ENCODE results near the gene SLC22A23.
A peak's percentile ranks its signal among the peaks of the same experiment; 100 is the strongest.

The SLC22A23 gene

DNA sequence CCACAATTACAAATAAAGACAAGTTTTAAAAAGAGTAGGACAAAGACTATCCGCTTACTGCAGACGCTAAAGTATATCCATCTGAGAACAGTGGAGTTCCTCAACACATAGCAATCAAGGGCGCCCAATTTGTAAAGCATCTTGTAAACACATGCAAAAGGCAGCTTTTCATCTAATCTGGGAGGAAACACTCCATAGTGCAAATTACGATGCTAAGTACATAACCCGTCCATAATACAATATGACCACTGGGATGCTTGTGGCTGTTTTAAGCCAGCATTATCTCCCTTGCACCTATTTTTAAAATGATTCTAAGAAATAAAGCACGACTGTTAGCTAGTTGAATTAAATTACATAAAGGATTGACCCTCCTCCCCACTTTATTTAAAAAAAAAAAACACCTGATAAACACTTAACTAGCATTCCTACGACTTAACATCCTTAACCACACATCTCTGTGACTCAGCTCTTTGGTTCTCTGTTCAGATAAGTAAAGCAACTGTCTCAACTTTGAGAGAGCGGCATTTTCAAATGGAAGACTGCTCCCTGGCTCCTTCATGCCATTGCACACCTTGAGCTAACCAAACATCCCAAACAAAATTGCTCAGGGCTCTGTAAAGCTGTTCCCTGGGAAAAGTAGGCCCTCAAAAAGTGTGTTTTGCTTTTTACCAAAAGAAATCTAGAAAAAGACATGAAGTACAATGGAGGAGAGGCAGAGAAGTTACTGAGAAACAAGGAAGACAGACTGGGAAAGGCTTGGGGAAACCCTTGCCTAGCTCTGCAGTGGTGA is 14.2 kb downstream of the SLC22A23 start:
- DNase-seq: no peak

DNA sequence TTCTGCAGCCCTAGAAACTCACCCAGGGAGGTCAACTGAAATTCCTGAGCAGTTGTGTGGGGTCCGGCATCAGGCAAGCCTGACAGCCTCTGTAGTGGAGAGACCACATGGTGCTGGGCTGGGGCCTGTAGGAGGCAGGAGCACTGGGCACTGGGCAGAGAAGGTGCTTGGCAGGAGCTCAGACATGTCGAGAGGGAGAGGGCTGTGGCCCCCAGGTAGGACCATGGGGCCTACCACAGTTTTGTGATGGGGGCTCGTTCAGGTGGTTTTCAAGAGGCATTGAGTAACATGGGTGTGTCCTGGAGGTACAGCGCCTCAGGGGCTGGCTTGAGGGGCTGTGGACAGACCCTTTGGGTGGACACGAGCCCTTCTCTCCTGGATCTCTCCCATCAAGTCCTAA is 15.9 kb downstream of the SLC22A23 start:
- no peak for DNase-seq

GRCh38 chr6:3439961-3440360 is 16.9 kb downstream of the SLC22A23 start:
- DNase-seq: no peak

DNA sequence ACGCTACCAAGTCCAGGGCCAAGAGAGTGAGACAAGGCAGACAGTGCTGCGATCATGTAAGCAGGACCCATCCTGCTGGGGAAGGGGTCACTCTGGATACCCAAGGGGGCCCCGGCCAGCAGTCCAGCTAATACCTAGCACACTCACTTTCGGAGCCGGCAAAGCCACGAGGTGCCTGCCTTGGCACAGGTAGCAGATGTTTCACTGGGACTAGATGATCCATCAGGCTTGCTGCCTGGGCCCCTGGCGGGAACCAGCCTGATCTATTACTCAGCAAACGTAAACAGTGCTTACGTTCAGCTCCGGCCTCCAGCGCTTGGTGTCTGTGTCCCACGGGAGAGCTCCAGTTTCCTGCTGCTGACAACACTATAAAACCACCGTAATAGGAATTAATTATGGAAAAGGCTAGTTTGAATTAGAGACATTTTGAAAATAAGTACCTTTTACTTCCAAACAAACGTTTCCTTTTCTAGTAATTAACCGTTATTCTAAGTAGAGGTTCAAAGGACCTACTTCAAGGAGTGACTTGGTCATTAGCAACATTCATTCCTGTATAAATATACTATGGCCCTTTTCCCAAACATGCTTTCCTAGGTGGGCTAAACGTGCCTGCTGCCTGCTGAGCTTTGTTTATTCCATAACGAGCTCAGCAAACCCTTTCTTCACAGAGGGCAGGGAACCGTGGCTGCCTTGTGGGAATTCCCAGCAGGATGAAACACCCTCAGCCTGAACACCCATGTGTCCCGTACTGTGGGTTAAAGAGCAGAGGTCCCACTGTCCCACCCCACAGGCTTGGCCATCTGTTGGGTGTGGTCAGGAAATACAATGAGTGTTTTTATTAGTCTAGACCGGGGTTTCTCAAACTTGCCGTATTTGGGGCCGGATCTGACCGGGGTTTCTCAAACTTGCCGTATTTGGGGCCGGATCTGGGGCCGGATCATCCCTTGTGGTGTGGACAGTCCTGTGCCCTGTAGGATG is 18.4 kb downstream of the SLC22A23 start:
- peak; percentile 44 for DNase-seq

DNA sequence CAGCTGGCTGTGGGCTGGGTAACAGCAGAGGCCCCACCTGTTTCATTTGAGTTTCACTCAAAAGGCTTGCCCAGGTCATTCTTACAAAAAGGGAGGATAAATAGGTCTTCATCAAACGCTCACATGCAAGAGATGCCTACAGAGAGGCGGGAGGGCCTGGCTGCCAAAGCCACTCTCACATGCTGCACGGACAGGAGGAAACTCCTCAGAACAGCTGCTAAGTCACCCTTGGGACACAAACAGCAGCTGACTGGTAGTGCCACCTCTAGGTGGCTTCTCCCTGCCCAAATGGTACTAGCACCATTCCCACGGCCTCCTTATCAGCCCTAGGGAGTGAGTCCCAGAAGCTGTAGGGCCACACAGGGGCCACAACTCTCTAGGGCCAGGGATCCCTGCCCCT is 23.8 kb downstream of the SLC22A23 start:
- DNase-seq: no peak

GRCh38 chr6:3432416-3432815 is 24.4 kb downstream of the SLC22A23 start:
- no peak for DNase-seq

DNA sequence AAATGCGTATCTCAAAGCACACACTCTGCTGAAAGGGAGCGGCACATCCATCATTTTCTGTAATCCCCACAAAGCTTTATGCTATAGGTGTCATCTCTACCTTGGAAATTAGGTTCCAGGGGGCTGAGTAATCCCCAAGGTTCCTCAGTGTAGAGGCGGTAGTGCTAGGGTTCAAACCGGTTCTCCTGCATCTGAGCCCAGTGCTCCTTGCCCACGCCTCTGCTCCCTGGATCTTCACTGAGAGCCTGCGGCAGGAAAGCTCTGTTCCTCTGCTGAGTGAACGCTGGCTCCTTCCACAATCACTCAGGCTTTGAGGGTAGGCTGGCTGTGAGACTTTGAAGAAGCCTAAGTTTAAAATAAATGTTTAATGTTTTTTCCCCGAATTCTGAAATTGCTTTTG is 24.9 kb downstream of the SLC22A23 start:
- DNase-seq: no peak

- no peak for DNase-seq
These were observed 27.6 kb downstream of the SLC22A23 start for GRCh38 chr6:3429211-3429610.

GRCh38 chr6:3428700-3429099 is 28.1 kb downstream of the SLC22A23 start:
- DNase-seq: no peak

DNA sequence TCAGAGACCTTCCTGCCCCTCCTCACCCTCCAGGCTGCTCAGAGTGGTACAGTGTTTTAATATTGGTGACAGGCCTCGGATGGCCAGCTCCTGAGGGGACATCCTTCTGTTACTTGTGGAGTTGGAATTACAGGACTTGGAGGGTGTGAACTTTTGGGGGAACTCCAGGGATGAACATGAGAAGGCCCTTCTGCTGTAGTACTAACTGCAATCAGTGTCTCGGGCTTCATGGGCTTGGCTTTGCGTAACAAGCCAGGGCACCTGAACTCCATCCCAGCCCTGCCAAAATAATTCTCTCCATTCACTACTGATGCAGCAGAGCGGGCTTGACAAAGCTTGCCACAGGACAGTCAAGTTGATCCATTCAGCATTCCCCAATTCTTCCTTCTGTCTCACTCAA is 28.6 kb downstream of the SLC22A23 start:
- DNase-seq: no peak

DNA sequence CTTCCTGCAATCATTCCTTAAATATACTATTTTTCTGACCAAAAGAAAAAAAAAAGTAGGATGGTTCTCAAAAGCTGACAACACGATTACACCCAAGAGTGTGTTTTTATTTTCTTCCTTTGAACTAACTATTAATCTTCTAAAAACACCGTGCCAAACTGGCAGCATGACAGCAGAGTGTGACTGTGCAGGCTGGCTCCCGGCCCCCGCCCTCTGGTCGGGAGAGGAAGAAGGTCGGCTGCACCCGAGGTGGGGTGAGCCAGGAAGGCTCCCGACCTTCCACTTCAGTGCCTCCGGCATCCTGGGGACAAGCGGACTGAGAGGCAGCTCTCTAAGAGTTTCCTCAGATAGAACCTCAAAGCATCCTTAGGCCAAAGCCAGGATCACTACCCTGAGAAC is 29.2 kb downstream of the SLC22A23 start:
- no peak for DNase-seq

DNA sequence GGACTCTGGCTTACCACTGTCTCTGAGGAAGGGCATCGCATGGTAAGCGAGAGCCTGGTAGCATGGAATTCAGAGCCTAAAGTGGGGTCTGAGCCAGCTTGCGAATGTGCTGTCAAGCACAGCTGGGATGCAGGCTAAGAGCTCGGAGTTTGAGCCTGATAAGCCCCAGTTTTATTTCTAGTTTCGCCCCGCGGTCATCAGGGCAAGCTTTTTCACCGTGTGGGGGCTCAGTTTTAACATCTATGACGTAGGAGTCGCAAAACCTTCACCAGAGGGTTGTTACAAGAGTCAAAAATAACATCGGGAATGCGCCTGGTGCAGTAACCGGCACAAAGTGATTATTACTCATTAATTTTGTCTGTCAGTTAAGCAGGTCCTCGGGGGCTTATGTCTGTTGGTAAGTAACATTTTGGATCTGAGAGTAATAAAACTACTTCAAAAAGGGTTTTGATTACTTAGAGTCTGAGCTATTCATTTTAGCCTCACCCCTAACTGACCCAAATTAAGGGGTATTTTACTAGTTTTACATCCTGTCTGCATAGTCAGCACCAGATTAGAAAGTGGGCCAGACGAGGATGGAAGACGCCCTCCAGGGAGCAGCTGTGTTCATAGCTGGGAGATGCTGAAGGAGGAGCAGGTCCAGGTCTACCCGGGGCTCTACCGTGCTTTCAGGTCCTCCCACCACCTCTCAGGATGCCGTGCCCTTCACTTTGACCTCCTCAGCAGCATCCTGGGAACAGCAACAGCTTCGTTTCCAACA is 29.7 kb downstream of the SLC22A23 start:
- DNase-seq: no peak

GRCh38 chr6:3426091-3426926 is 30.5 kb downstream of the SLC22A23 start:
- DNase-seq: no peak

GRCh38 chr6:3425574-3425973 is 31.3 kb downstream of the SLC22A23 start:
- no peak for DNase-seq

GRCh38 chr6:3424185-3424927 is 32.5 kb downstream of the SLC22A23 start:
- DNase-seq: no peak

DNA sequence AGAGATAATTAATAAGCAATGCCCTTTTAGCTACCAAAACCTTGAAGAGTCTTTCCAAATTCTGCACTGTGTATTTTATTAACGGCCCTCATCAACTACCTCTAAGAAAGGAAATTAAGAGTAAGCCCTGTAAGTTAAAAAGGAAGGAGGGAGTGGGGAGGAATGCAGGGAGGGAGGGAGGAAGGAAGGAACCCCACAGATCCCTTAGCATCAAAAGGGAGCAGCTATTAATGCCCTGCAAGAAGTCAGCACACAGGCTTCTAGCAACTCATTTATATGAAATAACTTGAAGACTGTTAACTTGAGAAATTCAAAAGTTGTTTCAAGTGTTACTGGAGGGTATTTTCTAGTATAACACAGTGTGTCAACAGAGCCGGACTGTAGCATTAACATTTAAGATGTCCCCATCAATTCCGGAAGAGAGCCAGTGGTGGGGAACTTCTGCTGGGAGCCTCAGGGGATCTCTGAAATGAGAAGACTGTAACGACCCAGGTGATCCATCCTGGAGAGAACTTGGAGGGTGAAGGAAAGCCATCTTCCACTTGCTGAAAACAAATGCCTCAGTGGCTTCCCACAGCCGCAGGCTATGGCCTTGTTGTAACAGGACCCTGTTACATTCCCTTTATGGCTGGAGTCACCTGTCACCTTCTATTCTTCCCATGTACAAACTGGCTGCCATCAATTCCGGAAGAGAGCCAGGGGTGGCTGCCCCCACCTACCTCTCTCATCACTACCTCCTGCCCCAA is 33.2 kb downstream of the SLC22A23 start:
- no peak for DNase-seq

DNA sequence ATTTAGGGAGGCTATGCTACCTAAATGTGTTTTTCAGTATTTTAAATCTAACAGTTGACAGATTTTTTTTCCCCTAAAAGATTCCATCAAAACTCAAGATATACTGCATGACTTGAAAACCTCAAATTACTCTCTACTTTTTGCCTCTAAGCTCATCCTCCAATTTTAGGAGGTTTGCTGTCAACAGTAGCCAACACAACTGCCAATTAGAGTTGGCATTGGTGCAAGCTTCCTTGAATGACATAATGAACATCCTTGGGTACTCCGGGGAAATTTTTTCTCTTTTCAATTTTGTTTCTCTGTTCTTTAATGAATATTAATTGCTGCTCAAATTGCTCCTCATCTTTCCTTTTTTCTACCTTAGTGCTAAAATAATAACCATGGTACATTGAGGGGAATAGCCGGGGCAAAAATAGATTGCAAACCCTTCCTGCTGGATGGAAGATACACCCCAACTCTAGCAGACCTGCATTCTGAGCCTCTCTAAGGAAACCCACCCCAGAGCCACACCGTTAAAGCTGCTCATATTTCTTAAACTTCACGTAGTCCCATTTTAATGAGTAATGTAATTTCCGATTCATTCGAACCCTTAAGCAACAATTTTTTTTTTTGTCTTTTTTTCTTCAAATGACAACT is 34.3 kb downstream of the SLC22A23 start:
- DNase-seq: no peak

DNA sequence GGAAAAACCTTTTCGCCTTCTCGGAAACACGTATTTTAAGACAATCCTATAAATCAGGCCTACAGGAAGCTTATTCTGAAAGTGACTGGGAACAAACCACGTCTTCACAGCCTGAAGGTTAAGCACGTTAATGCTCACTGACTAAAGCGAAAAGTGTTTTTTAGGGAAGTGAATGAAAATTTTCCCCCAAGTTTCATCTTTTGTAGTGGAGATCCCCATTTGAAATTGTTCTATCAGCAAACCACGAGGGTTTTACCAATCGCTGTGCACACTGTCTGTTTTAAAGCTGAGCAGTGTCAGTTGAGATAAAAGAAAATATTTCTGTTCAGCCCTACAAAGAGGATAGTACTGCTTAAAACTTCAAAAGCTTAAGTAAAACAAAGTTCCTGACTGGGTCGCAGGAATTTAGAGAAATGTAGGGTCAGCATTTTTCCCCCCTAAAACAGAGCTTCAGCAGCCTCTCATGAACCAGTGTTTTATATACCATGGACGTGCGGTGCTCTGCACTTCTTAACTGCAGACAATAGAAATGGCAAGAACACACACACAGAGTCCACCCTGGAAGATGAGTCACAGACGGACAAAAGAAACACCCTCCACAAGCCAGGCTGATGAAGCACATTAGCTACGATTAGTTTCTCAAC is 34.9 kb downstream of the SLC22A23 start:
- no peak for DNase-seq

DNA sequence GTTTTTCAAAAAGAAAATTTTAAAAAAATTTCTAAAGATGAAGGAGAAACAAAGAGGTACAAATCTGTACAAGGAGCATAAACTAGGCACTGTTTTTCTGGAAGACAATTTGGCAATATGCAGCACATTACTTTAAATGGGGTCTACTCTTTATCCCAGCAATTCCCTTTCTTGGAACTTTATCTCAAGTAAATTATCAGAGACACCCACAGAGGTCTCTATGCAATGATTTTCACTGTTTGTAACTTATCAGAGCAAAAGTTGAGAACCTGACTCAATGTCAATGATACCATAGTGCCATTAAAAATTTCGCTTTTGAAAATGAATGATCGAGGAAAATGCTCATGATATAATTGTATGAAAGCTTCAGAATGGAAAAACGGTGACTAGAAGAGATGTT is 35.7 kb downstream of the SLC22A23 start:
- DNase-seq: no peak

All from NCI-H2081 treated with DMSO at 0.1 percent for 48 hours (cell line).